GM12892 (cell line): Measurements from ENCODE around the gene AGPAT4.

Experiments used
- POLR2A ChIP-seq: IDR thresholded peaks from 2 replicates; pipeline ENCODE4 v1.6.1; 2011; ENCODE audit warnings: low read depth, low read length, control low read depth
- TAF1 ChIP-seq: IDR thresholded peaks from 2 replicates; pipeline ENCODE4 v1.6.1; 2011; ENCODE audit warnings: low read depth, mild to moderate bottlenecking, control low read depth, low read length, borderline replicate concordance

DNA sequence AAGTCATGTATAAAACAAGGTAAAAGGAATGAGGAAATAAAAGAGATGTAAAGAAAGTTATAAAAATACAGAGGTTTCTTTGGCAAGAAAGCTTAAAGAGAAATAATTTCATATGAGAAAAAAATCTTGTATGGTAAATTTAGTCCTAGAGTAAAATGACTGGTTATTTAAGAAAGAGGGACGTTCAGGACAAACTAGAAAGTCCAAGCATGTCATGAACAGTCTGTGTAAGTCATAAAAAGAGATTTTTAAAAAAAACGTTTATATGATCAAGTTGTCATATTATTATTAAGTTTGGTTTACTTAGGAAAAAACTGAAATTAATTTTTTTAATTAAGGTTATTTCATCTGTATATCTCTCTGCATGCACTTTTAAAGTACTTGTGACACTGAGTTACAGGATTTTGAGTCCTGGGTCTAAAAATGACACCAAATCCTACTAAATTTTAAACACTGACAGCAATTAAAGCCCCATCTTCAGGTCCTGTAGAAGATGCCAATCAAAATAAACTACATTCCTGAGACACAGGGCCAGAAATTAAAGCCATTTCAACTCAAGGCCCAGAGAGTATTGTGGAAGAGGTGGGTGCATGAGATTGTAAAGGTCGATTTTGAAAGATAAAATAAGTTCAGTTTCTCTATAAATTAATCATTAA is 62.4 kb downstream of the AGPAT4 start:
- TF ChIP-seq POLR2A (no peak), TAF1 (no peak)
